ENCODE measurements around the gene SERPIND1.

SERPIND1 gene

DNA sequence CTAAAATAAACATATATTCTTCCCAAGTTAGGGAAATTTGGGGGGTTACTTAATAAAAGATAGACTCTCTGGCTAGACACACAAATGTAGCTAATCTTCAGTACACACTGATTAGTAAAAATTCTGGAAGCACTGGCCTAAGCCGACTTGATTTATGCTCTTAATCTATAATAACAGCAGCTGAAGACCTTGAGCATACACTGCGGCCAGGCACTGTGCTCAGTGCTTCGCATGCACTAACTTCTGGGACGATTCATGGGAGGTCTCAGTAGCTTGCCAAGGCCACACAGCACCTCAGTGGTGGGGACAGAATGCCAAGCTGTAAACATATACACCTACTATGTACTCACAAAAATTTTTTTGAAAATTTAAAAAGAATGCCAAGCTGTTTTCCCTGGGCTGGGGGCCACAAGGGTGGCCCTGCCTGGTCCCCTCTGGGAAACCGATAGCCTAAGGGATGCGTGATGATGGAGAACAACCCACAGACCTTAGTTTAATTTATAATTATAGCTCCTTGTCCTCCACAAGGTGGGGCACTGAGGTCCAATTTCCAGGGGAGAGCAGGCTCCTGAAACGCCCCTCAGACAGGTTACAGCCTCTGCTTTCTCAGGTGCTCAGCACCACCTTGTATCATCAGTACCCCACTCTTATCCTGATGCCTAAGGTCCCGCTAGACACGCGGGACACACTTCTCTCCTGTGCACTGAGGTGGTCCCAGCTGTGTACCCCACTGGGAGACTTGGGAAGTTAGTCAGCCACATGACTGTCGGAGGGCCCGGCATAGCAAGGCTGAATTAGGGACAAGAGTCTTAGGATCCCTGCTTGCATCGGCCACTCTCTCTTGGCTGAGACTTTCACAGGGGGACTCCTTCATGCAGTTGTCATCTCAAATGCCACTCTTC, 20.1 kb downstream of the SERPIND1 start:
- no peak for ATAC-seq

DNA sequence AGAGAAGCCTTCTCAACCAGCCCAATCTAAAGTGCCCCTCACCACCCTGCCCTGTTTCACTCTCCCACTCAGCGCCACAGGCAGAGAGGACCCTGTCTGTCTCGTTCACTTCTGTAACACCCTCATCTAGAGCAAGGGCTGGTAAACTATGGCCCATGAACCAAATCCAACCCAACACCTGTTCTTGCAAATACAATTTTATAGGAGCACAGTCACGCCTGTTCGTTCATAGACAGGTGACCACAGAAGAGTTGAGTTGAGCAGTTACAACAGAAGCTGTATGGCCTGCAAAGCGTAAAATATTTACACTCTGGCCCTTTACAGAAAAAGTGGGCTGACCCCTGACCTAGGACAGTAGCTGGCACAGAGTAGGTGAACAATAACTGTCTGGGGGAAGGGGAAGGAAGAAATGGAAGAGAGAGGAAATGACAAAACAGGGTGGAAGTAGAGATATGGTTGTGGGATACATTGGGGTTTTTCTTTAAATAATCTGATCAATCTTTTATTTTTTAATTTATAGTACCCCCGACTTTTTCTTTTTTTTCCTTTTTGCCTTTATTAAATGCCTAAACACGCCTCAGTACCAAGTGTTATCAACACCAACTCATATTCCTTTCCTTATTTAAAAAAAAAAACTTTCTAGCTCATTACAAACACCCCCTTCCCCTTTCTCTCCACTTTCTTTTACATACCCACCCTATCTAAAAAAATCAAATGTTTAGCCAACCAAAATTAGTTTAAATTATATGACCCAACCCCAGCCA, 20.9 kb downstream of the SERPIND1 start:
- ATAC-seq: no peak

DNA sequence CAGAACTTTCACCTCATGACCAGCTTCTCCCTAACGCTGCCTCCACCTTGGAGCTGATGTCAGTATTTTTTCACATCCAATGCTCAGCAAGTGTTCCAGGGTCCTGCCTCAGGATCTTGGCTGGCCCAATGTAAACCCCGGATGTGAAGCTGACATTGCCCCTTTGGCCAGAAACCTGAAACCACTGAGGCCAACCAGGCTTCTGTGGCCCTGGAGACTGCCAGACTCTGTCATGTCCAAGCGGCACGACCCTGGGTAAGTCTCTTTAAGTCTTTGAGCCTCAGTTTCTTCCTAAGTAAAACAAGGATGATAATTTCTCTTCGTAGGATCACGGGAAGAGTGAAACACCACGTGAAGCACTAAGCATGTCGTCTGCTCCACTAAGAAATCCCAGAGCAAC, 22.8 kb downstream of the SERPIND1 start:
- ATAC-seq: no peak

DNA sequence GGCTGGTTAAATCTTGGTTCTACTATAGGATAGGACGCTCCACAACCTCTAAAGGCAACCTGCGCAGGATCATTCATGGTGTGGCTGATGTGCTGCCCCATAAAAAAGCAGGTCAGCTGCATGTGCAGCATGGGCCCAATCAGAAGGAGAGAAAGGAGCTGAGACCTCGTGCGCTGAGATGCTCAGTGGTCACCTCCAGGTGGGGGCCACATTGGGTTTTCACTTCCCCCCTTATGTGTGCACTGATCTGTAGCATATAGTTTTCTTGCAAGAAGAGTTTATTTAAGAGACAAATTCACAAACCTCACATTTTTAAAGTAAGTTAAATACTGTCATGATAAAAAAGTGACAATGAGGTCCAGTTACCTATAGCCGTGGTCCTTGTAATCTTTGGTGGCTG, 24.3 kb downstream of the SERPIND1 start:
- no peak for ATAC-seq

DNA sequence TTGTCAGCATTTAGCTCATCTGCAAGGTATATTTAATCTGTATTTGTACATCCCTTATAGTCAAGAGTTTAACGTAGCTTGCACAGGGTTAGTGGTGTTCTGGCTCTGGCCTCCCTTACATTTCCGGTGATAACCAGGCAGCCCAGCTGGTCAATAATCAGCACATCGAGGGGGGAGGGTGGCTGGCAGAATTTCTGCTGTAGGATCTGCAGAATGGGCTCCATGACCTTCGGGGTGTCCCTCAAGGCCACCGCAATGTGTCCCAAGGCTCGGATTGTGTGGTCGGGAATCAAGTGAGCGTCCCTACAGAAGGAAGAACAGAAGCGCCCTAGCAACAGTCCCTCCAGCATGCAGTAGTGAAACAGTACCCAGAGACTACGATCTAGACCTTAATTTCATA, 25.1 kb downstream of the SERPIND1 start:
- no peak for ATAC-seq

DNA sequence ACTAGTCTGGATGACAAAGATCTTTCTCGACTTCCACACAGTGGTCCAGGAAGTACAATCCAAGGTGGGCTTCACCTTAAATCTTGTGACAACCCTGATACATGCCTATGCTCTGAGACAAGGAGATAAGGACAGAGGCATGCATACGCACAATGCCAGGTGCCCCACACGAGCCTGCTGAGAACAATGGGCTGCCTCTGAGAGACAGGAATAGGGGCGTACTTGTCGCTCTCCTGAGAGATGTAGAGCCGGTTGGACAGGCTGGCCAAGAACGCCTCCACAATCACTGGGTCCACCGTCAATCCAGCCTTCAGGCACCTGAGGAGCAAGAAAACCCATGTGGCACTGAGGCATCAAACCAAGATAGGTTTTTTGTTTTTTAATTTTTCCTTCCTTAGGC, 25.5 kb downstream of the SERPIND1 start:
- ATAC-seq: no peak

GRCh38 chr22:20802452-20802851, 28.5 kb downstream of the SERPIND1 start:
- ATAC-seq: no peak

DNA sequence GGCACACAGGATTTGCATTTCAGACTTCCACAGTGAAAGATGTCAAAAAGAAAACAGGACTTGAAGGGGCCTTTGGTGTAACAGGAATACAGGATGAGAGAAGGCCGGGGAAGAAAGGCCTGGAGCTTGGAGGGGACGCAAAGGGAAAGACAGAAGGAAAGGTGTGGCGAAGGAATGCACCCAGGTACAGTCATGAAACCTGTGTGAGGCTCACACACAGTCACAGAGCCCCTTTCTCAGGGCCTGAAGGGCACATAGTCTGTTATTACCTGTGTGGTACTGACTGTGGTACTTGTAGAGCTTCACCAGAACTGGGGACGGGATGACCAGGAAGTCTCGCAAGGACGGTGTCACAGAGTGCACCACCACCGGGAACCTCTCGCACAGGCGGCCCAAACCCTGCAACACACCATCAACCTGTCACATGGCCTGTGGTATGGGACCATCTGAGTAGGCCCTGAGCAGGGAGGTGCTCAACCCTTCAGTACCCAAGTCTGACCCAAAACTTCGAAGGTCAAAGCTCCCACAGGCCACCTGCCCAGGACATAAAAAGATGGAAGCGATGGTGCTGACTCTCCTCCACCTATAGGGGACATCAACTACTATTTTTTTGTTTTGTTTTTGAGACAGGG, 29.1 kb downstream of the SERPIND1 start:
- no peak for ATAC-seq

- ATAC-seq: peak in 1 of 2 donors; percentile 7
These were observed 29.9 kb downstream of the SERPIND1 start for GRCh38 chr22:20803696-20804324.

DNA sequence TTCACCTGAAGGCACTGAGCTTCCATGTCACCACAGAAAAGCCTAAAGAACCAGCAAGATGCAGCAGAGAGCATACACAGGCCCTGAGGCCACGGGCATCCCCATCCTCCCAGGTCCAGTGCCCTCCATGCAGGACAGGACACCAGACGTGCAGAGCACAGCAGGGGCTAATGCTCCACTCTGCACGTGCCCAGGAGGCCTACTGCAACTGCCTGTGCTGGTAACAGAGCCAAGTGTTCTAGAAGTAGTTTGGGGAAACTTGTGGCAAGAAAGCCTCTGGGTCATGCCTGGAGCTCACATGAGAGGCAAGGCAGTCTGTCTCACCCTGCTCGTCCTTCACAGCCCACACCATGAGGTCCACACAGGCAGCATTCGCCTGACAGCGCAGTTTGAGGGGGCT, 30.7 kb downstream of the SERPIND1 start:
- ATAC-seq: no peak

GRCh38 chr22:20805972-20806471, 32.1 kb downstream of the SERPIND1 start:
- ATAC-seq: no peak

DNA sequence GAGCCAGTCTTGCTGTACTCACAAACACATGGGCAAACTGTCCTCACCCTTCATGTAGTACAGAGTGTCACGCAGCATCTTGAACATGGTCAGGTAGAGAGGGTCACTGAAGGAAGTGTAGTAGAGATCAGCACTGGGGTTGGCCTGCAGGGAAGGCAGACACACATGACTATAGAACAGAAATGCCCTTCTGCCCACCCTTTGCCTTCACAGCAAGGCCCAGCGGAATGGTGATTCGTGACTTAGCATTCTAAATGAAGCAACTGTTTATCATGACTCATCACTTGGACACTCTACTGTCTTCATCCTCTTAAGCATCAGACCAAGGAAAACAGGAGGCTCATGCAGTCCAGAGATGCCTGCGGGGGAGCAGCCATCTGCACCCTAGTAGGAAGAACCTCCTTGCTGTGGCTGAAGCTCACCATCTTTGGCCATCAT, 33.4 kb downstream of the SERPIND1 start:
- ATAC-seq: no peak

GRCh38 chr22:20808844-20809243, 34.9 kb downstream of the SERPIND1 start:
- ATAC-seq: no peak

DNA sequence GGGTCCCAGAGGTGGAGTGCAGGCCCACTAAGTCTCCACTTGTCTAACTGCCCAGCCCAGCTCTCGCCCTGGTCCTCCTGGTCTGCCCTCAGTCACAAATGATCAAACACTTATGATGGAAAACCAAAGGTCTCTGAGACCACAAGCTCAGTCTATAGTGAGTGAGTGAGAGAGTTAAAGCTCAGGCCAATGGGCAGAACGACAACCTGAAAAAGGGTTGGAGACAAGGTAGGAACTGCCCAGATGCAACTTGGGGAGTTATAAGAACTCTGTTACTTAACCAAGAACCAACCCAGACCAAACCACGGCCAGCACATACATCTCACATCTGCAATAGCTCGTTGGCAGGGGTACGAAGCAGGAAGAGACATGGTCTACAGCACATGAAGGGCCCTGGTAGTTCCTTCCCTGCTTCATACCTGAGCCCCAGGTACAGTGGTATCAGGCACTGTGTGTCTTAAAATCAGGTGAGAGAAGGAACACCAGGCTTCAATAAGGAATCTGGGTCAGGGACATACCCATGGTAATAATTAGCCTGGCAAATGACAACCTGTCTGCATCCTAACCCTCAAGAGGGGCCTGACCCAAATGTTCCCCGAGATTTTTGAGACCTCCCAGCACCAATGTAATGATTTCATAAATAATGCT, 35.7 kb downstream of the SERPIND1 start:
- ATAC-seq: no peak

GRCh38 chr22:20810645-20811044, 36.7 kb downstream of the SERPIND1 start:
- no peak for ATAC-seq

- no peak for ATAC-seq
These were observed 37.3 kb downstream of the SERPIND1 start for GRCh38 chr22:20811171-20811570.

GRCh38 chr22:20811971-20812660, 38.2 kb downstream of the SERPIND1 start:
- no peak for ATAC-seq

- ATAC-seq: no peak
These were observed 39.1 kb downstream of the SERPIND1 start for GRCh38 chr22:20813056-20813455.

GRCh38 chr22:20814221-20814808, 40.4 kb downstream of the SERPIND1 start:
- ATAC-seq: no peak

- no peak for ATAC-seq
These were observed 41.7 kb downstream of the SERPIND1 start for GRCh38 chr22:20815477-20816050.

DNA sequence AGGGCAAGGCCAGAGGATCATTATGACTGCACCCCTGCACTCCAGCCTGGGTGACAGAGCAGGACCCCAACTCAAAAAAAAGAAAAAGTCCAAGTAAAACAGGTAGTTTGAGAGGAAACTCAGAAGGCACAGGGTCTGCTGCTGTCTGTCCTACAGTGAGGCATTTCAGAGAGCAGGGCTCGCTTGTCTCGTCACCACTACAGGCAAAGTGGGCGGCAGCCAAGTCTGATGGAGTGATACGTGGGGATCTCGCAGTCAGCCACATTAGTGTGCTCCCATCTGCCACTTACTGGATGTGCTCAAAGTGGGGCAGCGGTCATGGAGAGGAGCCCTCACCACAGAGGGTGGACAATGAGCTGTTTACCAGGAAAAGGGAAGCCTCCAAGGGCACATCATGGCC, 42.6 kb downstream of the SERPIND1 start:
- no peak for ATAC-seq

Measured in activated CD4-positive, CD25-positive, alpha-beta regulatory T cell treated with anti-CD3 and anti-CD28 coated beads, Interleukin-2, amount 50 U/mL, for 24 hours (primary cell).